H1 (cell line): ENCODE measurements around the gene AMH. TPM values are rescaled to one million over a fixed set of nuclear protein-coding genes. Genes with fewer than 3 reads are reported as not detected.

Experiments
- ASH2L ChIP-seq: fragments of 200-600, 300-600 bp; sonication (generic); IDR thresholded peaks from one replicate; pipeline ENCODE4 v1.7.1; 2017; ENCODE audit warnings: low read length
- KDM1A ChIP-seq: fragments of 200-600, 300-600 bp; sonication (generic); IDR thresholded peaks from 2 replicates; pipeline ENCODE4 v1.7.1; 2016; ENCODE audit warnings: mild to moderate bottlenecking, low read length, borderline replicate concordance
- MAFK ChIP-seq: IDR thresholded peaks from 2 replicates; pipeline ENCODE4 v1.6.1; 2012; ENCODE audit warnings: low read depth, mild to moderate bottlenecking, improper control_type of control experiment, low read length
- POLR2A ChIP-seq, 2 experiments: IDR thresholded peaks; 1 replicate in 1 of 2; 2 replicates in 1 of 2; pipeline ENCODE4 v1.6.1; 2011; ENCODE audit warnings: low read depth in 2 of 2, low read length in 2 of 2, mild to moderate bottlenecking in 2 of 2; ENCODE audit errors: control extremely low read depth in 1 of 2
- SIRT6 ChIP-seq: IDR thresholded peaks from one replicate; pipeline ENCODE4 v1.7.1; 2012; ENCODE audit warnings: low read length, inconsistent platforms
- SUZ12 ChIP-seq: fragments of 200-600 bp; sonication (generic); IDR thresholded peaks from 2 replicates; pipeline ENCODE4 v1.6.1; 2012; ENCODE audit warnings: mild to moderate bottlenecking, inconsistent platforms, low read length, moderate library complexity, mixed read lengths
- TAF7 ChIP-seq: optimal IDR thresholded peaks from 2 replicates; pipeline ENCODE3; 2011; ENCODE audit warnings: low read depth, mild to moderate bottlenecking, inconsistent platforms, low read length, moderate library complexity, borderline replicate concordance
- polyA plus RNA-seq, 7 experiments: library from polyadenylated mRNA; depleted of rRNA in 3 of 7; stranded (reverse) in 5 of 7; unstranded in 2 of 7; fragments of >200 nt in 5 of 7; fragments of 200-250 nt in 2 of 7; gene quantifications; 1 replicate in 5 of 7; 2 replicates in 1 of 7; 4 replicates in 1 of 7; pipeline versions ENCODE4 v1.2.1 to v1.2.3, GENCODE V29; 2011 to 2013; ENCODE audit warnings: missing spikeins in 2 of 7, mixed read lengths in 2 of 7
- total RNA-seq: library from RNA; stranded (reverse); fragmentation: NEBNext Ultra II Directional; extraction: Animal tissue kit (Norgen Biotek cat#: 25700); gene quantifications from 2 replicates; pipeline ENCODE4 v1.2.1, GENCODE V29; 2021
- TF ChIP-seq, protein P1 (sequence below): fragments of 300-600 bp; sonication (generic); IDR thresholded peaks from 2 replicates; pipeline ENCODE4 v1.7.1; 2012; ENCODE audit warnings: low read length, moderate library complexity, mild to moderate bottlenecking, inconsistent platforms; ENCODE audit not compliant: insufficient replicate concordance
- TF ChIP-seq, protein P2 (sequence below): IDR thresholded peaks from 2 replicates; pipeline ENCODE4 v1.6.1; 2011; ENCODE audit warnings: low read length, improper control_type of control experiment

AMH gene
- total and polyA plus RNA-seq, 2 of the 8 experiments (the other 6 are each of a cell fraction or from before 2014, with no cell fraction given), result 10.5 to 15.4 TPM

DNA sequence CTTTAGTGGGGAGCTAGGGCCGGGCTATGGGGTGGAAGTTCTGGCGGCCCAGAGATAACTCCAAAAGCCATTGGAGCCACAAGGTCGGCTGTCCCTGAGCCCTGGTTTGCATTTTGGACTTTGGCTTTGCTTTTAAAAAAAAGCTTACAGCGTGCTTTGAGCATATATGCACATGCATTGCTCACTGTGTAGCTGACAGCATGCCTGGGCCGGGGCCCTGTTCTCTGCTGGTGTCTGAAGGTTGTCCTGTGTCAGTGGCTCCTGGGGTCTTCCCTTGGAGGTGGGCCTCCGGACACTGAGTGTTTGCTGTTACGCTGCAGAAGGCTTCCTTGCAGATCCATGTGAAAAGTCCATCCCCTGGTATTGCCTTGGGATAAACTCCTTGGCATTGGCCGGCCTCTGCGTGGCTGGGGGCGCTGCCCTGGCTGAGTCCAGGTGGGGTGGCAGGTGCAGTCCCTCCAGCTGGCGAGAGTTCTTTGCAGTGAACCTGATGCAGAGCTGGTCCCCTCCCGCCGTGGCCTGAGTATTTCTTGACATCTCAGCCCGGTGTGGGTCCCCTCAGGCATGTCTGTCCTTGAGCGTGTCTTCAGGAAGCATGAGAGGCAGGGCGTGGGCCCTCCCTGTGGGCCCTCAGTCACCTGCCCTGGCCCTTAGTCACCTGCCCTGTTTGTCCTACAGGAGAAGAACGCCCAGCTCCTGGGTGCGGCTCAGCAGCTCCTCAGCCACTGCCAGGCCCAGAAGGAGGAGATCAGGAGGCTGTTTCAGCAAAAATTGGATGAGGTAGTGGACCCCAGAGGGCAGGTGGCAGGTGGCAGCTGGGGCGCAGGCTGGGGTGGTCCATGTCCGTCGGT lies 36.0 kb upstream of the AMH start (continued):
- TF ChIP-seq, protein P1, sequence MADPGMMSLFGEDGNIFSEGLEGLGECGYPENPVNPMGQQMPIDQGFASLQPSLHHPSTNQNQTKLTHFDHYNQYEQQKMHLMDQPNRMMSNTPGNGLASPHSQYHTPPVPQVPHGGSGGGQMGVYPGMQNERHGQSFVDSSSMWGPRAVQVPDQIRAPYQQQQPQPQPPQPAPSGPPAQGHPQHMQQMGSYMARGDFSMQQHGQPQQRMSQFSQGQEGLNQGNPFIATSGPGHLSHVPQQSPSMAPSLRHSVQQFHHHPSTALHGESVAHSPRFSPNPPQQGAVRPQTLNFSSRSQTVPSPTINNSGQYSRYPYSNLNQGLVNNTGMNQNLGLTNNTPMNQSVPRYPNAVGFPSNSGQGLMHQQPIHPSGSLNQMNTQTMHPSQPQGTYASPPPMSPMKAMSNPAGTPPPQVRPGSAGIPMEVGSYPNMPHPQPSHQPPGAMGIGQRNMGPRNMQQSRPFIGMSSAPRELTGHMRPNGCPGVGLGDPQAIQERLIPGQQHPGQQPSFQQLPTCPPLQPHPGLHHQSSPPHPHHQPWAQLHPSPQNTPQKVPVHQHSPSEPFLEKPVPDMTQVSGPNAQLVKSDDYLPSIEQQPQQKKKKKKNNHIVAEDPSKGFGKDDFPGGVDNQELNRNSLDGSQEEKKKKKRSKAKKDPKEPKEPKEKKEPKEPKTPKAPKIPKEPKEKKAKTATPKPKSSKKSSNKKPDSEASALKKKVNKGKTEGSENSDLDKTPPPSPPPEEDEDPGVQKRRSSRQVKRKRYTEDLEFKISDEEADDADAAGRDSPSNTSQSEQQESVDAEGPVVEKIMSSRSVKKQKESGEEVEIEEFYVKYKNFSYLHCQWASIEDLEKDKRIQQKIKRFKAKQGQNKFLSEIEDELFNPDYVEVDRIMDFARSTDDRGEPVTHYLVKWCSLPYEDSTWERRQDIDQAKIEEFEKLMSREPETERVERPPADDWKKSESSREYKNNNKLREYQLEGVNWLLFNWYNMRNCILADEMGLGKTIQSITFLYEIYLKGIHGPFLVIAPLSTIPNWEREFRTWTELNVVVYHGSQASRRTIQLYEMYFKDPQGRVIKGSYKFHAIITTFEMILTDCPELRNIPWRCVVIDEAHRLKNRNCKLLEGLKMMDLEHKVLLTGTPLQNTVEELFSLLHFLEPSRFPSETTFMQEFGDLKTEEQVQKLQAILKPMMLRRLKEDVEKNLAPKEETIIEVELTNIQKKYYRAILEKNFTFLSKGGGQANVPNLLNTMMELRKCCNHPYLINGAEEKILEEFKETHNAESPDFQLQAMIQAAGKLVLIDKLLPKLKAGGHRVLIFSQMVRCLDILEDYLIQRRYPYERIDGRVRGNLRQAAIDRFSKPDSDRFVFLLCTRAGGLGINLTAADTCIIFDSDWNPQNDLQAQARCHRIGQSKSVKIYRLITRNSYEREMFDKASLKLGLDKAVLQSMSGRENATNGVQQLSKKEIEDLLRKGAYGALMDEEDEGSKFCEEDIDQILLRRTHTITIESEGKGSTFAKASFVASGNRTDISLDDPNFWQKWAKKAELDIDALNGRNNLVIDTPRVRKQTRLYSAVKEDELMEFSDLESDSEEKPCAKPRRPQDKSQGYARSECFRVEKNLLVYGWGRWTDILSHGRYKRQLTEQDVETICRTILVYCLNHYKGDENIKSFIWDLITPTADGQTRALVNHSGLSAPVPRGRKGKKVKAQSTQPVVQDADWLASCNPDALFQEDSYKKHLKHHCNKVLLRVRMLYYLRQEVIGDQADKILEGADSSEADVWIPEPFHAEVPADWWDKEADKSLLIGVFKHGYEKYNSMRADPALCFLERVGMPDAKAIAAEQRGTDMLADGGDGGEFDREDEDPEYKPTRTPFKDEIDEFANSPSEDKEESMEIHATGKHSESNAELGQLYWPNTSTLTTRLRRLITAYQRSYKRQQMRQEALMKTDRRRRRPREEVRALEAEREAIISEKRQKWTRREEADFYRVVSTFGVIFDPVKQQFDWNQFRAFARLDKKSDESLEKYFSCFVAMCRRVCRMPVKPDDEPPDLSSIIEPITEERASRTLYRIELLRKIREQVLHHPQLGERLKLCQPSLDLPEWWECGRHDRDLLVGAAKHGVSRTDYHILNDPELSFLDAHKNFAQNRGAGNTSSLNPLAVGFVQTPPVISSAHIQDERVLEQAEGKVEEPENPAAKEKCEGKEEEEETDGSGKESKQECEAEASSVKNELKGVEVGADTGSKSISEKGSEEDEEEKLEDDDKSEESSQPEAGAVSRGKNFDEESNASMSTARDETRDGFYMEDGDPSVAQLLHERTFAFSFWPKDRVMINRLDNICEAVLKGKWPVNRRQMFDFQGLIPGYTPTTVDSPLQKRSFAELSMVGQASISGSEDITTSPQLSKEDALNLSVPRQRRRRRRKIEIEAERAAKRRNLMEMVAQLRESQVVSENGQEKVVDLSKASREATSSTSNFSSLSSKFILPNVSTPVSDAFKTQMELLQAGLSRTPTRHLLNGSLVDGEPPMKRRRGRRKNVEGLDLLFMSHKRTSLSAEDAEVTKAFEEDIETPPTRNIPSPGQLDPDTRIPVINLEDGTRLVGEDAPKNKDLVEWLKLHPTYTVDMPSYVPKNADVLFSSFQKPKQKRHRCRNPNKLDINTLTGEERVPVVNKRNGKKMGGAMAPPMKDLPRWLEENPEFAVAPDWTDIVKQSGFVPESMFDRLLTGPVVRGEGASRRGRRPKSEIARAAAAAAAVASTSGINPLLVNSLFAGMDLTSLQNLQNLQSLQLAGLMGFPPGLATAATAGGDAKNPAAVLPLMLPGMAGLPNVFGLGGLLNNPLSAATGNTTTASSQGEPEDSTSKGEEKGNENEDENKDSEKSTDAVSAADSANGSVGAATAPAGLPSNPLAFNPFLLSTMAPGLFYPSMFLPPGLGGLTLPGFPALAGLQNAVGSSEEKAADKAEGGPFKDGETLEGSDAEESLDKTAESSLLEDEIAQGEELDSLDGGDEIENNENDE, result no peak
- TF ChIP-seq, protein P2, sequence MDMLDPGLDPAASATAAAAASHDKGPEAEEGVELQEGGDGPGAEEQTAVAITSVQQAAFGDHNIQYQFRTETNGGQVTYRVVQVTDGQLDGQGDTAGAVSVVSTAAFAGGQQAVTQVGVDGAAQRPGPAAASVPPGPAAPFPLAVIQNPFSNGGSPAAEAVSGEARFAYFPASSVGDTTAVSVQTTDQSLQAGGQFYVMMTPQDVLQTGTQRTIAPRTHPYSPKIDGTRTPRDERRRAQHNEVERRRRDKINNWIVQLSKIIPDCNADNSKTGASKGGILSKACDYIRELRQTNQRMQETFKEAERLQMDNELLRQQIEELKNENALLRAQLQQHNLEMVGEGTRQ, result no peak
- TF ChIP-seq ASH2L (no peak), KDM1A (no peak), TAF7 (no peak), SIRT6 (no peak), SUZ12 (no peak), POLR2A (IDR thresholded peaks at IDR 0.05; ENCODE audit: control extremely low read depth in 1 of 2, low read depth in 2 of 2, low read length in 2 of 2) (no peak), MAFK (no peak)
